ENCODE data around the gene GCNT2.

The GCNT2 gene

GRCh38 chr6:10521104-10521808 lies at the start of gene GCNT2:
Gene GCNT2 (plus strand): TSS chr6:10521351. CDS start chr6:10528912, 7,561 bp downstream.
- no peaks in the 10 kb centered on the region for H3K9me3 ChIP-seq (ENCODE audit: control insufficient read depth in 1 of 2, low read length in 2 of 2)
- H3K4me1 ChIP-seq (ENCODE audit: control insufficient read depth in 1 of 2, insufficient read depth in 2 of 2, low read length in 2 of 2): peaks cover 6 to 16% of the 10 kb centered on the region in 2 donors
- peak within 1 kb of the TSS; percentile 57 to 61 for H3K4me3 ChIP-seq (ENCODE audit: low read depth in 1 of 2, low read length in 2 of 2)
- peak within 1 kb of the TSS; percentile 30 for H3K27ac ChIP-seq (ENCODE audit: low read depth, low read length)
- no peaks in the 10 kb centered on the region for H3K36me3 ChIP-seq (ENCODE audit: control insufficient read depth in 1 of 2, insufficient read depth in 2 of 2, low read length in 2 of 2)
- peak within 1 kb of the TSS; percentile 29 to 36 for H3K9ac ChIP-seq (ENCODE audit: low read depth in 1 of 2, low read length in 2 of 2)
- H3K27me3 ChIP-seq (ENCODE audit: control insufficient read depth in 1 of 2, insufficient read depth in 2 of 2, low read length in 2 of 2): no peaks in the 10 kb centered on the region

GRCh38 chr6:10472634-10473033 lies 48.5 kb upstream of the GCNT2 start:
- no peak overlapping the region for H3K27ac ChIP-seq (ENCODE audit: low read depth, low read length)
- no peaks in the 10 kb centered on the region for H3K36me3 ChIP-seq (ENCODE audit: control insufficient read depth in 1 of 2, insufficient read depth in 2 of 2, low read length in 2 of 2)
- no peaks in the 10 kb centered on the region for H3K9me3 ChIP-seq (ENCODE audit: control insufficient read depth in 1 of 2, low read length in 2 of 2)

GRCh38 chr6:10478187-10479040 lies 42.7 kb upstream of the GCNT2 start:
- H3K4me3 ChIP-seq (ENCODE audit: low read depth in 1 of 2, low read length in 2 of 2): no peak overlapping the region
- no peaks in the 10 kb centered on the region for H3K36me3 ChIP-seq (ENCODE audit: control insufficient read depth in 1 of 2, insufficient read depth in 2 of 2, low read length in 2 of 2)
- H3K9ac ChIP-seq (ENCODE audit: low read depth in 1 of 2, low read length in 2 of 2): no peak overlapping the region
- no peaks in the 10 kb centered on the region for H3K4me1 ChIP-seq (ENCODE audit: control insufficient read depth in 1 of 2, insufficient read depth in 2 of 2, low read length in 2 of 2)
- no peaks in the 10 kb centered on the region for H3K9me3 ChIP-seq (ENCODE audit: control insufficient read depth in 1 of 2, low read length in 2 of 2)
- no peak overlapping the region for H3K27ac ChIP-seq (ENCODE audit: low read depth, low read length)
- no peaks in the 10 kb centered on the region for H3K27me3 ChIP-seq (ENCODE audit: control insufficient read depth in 1 of 2, insufficient read depth in 2 of 2, low read length in 2 of 2)

More at GRCh38 chr6:10472634-10473033, 48.5 kb upstream of the GCNT2 start:
- no peak overlapping the region for H3K9ac ChIP-seq (ENCODE audit: low read depth in 1 of 2, low read length in 2 of 2)
- peaks cover 0 to 7% of the 10 kb centered on the region in 2 donors for H3K27me3 ChIP-seq (ENCODE audit: control insufficient read depth in 1 of 2, insufficient read depth in 2 of 2, low read length in 2 of 2)
- no peak overlapping the region for H3K4me3 ChIP-seq (ENCODE audit: low read depth in 1 of 2, low read length in 2 of 2)
- no peaks in the 10 kb centered on the region for H3K4me1 ChIP-seq (ENCODE audit: control insufficient read depth in 1 of 2, insufficient read depth in 2 of 2, low read length in 2 of 2)

- Histone ChIP-seq H3K27ac (ENCODE audit: low read depth, low read length) (no peak overlapping the region), H3K4me1 (ENCODE audit: control insufficient read depth in 1 of 2, insufficient read depth in 2 of 2, low read length in 2 of 2) (no peaks in the 10 kb centered on the region), H3K27me3 (ENCODE audit: control insufficient read depth in 1 of 2, insufficient read depth in 2 of 2, low read length in 2 of 2) (no peaks in the 10 kb centered on the region), H3K36me3 (ENCODE audit: control insufficient read depth in 1 of 2, insufficient read depth in 2 of 2, low read length in 2 of 2) (no peaks in the 10 kb centered on the region), H3K4me3 (ENCODE audit: low read depth in 1 of 2, low read length in 2 of 2) (no peak overlapping the region), H3K9me3 (ENCODE audit: control insufficient read depth in 1 of 2, low read length in 2 of 2) (no peaks in the 10 kb centered on the region), H3K9ac (ENCODE audit: low read depth in 1 of 2, low read length in 2 of 2) (no peak overlapping the region)
These were observed 41.0 kb upstream of the GCNT2 start for GRCh38 chr6:10479939-10480700.

GRCh38 chr6:10481101-10481500 lies 40.0 kb upstream of the GCNT2 start:
- Histone ChIP-seq H3K9me3 (ENCODE audit: control insufficient read depth in 1 of 2, low read length in 2 of 2) (no peaks in the 10 kb centered on the region), H3K9ac (ENCODE audit: low read depth in 1 of 2, low read length in 2 of 2) (no peak overlapping the region), H3K27me3 (ENCODE audit: control insufficient read depth in 1 of 2, insufficient read depth in 2 of 2, low read length in 2 of 2) (no peaks in the 10 kb centered on the region), H3K4me1 (ENCODE audit: control insufficient read depth in 1 of 2, insufficient read depth in 2 of 2, low read length in 2 of 2) (no peaks in the 10 kb centered on the region), H3K36me3 (ENCODE audit: control insufficient read depth in 1 of 2, insufficient read depth in 2 of 2, low read length in 2 of 2) (no peaks in the 10 kb centered on the region), H3K27ac (ENCODE audit: low read depth, low read length) (no peak overlapping the region), H3K4me3 (ENCODE audit: low read depth in 1 of 2, low read length in 2 of 2) (no peak overlapping the region)

GRCh38 chr6:10482636-10483257 lies 38.4 kb upstream of the GCNT2 start:
- Histone ChIP-seq H3K9me3 (ENCODE audit: control insufficient read depth in 1 of 2, low read length in 2 of 2) (no peaks in the 10 kb centered on the region), H3K4me3 (ENCODE audit: low read depth in 1 of 2, low read length in 2 of 2) (no peak overlapping the region), H3K27me3 (ENCODE audit: control insufficient read depth in 1 of 2, insufficient read depth in 2 of 2, low read length in 2 of 2) (no peaks in the 10 kb centered on the region), H3K36me3 (ENCODE audit: control insufficient read depth in 1 of 2, insufficient read depth in 2 of 2, low read length in 2 of 2) (no peaks in the 10 kb centered on the region), H3K9ac (ENCODE audit: low read depth in 1 of 2, low read length in 2 of 2) (no peak overlapping the region), H3K27ac (ENCODE audit: low read depth, low read length) (no peak overlapping the region), H3K4me1 (ENCODE audit: control insufficient read depth in 1 of 2, insufficient read depth in 2 of 2, low read length in 2 of 2) (no peaks in the 10 kb centered on the region)

- Histone ChIP-seq H3K4me1 (ENCODE audit: control insufficient read depth in 1 of 2, insufficient read depth in 2 of 2, low read length in 2 of 2) (no peaks in the 10 kb centered on the region), H3K27ac (ENCODE audit: low read depth, low read length) (no peak overlapping the region), H3K9ac (ENCODE audit: low read depth in 1 of 2, low read length in 2 of 2) (no peak overlapping the region), H3K36me3 (ENCODE audit: control insufficient read depth in 1 of 2, insufficient read depth in 2 of 2, low read length in 2 of 2) (no peaks in the 10 kb centered on the region), H3K27me3 (ENCODE audit: control insufficient read depth in 1 of 2, insufficient read depth in 2 of 2, low read length in 2 of 2) (no peaks in the 10 kb centered on the region), H3K4me3 (ENCODE audit: low read depth in 1 of 2, low read length in 2 of 2) (no peak overlapping the region), H3K9me3 (ENCODE audit: control insufficient read depth in 1 of 2, low read length in 2 of 2) (no peaks in the 10 kb centered on the region)
These were observed 36.2 kb upstream of the GCNT2 start for GRCh38 chr6:10484912-10485311.

GRCh38 chr6:10485406-10485805 lies 35.7 kb upstream of the GCNT2 start:
- Histone ChIP-seq H3K36me3 (ENCODE audit: control insufficient read depth in 1 of 2, insufficient read depth in 2 of 2, low read length in 2 of 2) (no peaks in the 10 kb centered on the region), H3K27me3 (ENCODE audit: control insufficient read depth in 1 of 2, insufficient read depth in 2 of 2, low read length in 2 of 2) (no peaks in the 10 kb centered on the region), H3K9me3 (ENCODE audit: control insufficient read depth in 1 of 2, low read length in 2 of 2) (no peaks in the 10 kb centered on the region), H3K9ac (ENCODE audit: low read depth in 1 of 2, low read length in 2 of 2) (no peak overlapping the region), H3K27ac (ENCODE audit: low read depth, low read length) (no peak overlapping the region), H3K4me1 (ENCODE audit: control insufficient read depth in 1 of 2, insufficient read depth in 2 of 2, low read length in 2 of 2) (no peaks in the 10 kb centered on the region), H3K4me3 (ENCODE audit: low read depth in 1 of 2, low read length in 2 of 2) (no peak overlapping the region)

- Histone ChIP-seq H3K27ac (ENCODE audit: low read depth, low read length) (no peak overlapping the region), H3K4me1 (ENCODE audit: control insufficient read depth in 1 of 2, insufficient read depth in 2 of 2, low read length in 2 of 2) (no peaks in the 10 kb centered on the region), H3K9ac (ENCODE audit: low read depth in 1 of 2, low read length in 2 of 2) (no peak overlapping the region), H3K9me3 (ENCODE audit: control insufficient read depth in 1 of 2, low read length in 2 of 2) (no peaks in the 10 kb centered on the region), H3K4me3 (ENCODE audit: low read depth in 1 of 2, low read length in 2 of 2) (no peak overlapping the region), H3K36me3 (ENCODE audit: control insufficient read depth in 1 of 2, insufficient read depth in 2 of 2, low read length in 2 of 2) (no peaks in the 10 kb centered on the region), H3K27me3 (ENCODE audit: control insufficient read depth in 1 of 2, insufficient read depth in 2 of 2, low read length in 2 of 2) (no peaks in the 10 kb centered on the region)
These were observed 34.9 kb upstream of the GCNT2 start for GRCh38 chr6:10486215-10486614.
